ENCODE results near the gene RASSF7. TPM values are rescaled to one million over a fixed set of nuclear protein-coding genes. Genes with fewer than 3 reads are reported as not detected.
"Not testable (repeated sequence)": the region's sequence is repeated elsewhere in the genome, so short reads cannot be mapped to it uniquely, and the experiment has no call there.

RASSF7 gene
- polyA plus RNA-seq, 1 of the 3 experiments (the other 2 are of a cell fraction) = 19.8 TPM

DNA sequence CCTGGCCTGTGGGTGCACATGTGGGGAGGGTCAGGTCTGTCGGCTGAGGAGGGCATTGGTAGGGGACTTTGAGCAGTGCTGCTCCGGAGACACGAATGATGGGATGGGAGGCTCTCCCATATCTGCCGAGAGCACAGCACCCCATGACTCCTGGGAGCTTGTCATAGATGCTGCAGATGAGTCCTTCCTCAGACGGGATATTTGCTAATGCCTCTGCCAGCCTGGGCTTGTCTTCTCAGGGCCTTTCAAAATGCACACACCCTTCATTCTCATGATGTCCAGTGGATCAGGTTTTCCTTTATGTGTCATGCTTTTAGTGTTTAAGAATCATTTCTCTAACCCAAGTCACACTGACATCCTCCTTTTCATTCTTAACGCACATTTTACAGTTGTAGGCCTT lies 45.6 kb upstream of the RASSF7 start (continued):
- TF ChIP-seq, protein P1, sequence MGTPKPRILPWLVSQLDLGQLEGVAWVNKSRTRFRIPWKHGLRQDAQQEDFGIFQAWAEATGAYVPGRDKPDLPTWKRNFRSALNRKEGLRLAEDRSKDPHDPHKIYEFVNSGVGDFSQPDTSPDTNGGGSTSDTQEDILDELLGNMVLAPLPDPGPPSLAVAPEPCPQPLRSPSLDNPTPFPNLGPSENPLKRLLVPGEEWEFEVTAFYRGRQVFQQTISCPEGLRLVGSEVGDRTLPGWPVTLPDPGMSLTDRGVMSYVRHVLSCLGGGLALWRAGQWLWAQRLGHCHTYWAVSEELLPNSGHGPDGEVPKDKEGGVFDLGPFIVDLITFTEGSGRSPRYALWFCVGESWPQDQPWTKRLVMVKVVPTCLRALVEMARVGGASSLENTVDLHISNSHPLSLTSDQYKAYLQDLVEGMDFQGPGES (IDR thresholded peaks at IDR 0.05; ENCODE audit: low read depth, low read length) = no peak
- no peak for TF ChIP-seq RFX5 (IDR thresholded peaks at IDR 0.05; ENCODE audit: low read length)

DNA sequence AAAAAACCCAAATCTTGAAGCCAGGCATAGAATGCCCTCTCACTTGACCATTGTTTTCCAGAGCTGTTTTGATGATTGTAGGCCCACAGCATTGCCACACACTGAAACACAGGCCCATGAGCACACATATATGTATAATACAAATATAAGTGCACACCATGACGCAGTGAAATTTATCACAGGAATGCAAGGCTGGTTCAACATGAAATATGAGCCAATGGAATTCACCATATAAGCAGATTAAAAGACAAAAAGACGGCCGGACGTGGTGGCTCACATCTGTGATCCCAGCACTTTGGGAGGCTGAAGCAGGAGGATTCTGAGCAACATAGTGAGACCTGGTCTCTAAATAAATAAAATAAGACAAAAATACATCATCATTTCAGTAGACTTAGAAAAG lies 44.4 kb upstream of the RASSF7 start:
- CTCF ChIA-PET = no interaction called here

DNA sequence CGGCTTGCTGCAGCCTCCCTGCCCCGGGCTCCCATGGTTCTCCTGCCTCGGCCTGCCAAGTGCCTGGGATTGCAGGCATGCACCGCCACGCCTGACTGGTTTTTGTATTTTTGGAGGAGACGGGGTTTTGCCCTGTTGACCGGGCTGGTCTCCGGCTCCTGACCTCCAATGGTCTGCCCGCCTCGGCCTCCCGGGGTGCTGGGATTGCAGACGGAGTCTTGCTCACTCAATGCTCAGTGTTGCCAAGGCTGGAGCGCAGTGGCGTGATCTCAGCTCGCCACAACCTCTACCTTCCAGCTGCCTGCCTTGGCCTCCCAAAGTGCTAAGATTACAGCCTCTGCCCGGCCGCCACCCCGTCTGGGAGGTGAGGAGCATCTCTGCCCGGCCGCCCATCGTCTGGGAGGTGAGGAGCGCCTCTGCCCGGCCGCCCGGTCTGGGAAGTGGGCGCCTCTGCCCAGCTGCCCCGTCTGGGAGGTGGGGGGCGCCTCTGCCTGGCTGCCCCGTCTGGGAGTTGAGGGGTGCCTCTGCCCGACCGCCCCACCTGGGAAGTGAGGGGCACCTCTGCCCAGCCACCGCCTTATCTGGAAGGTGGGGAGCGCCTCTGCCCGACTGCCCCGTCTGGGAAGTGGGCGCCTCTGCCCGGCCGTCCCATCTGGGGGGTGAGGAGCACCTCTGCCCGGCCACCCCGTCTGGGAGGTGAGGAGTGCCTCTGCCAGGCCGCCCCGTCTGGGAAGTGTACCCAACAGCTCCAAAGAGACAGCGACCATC lies 43.7 kb upstream of the RASSF7 start:
- H3F3A ChIP-seq (replicated peaks; ENCODE audit: insufficient read depth); H2AFZ ChIP-seq (ENCODE audit: low read depth); H3K4me2 ChIP-seq; H3K9me3 ChIP-seq; H3K9me2 ChIP-seq; POLR2A ChIA-PET; H4K20me1 ChIP-seq (ENCODE audit: insufficient read depth); DNase-seq; H3K79me2 ChIP-seq (ENCODE audit: insufficient read depth); H3K4me3 ChIP-seq (ENCODE audit: low read depth in 2 of 2, low read length in 1 of 2); H3K4me1 ChIP-seq (ENCODE audit: control insufficient read depth in 1 of 2, insufficient read depth in 2 of 2, low read depth in 1 of 2, low read length in 1 of 2); H3K27ac ChIP-seq (ENCODE audit: low read depth in 2 of 2, low read length in 1 of 2); H3K9ac ChIP-seq; H3K27me3 ChIP-seq (ENCODE audit: insufficient read depth): not testable (repeated sequence)
- 93% methylated on average over 24 of the region's 43 CpGs for whole genome bisulfite sequencing (ENCODE audit: low lambda C conversion rate)
- H3K36me3 ChIP-seq (replicated peaks in 1 of 2; ENCODE audit: control insufficient read depth in 1 of 2, insufficient read depth in 2 of 2, low read length in 1 of 2) = peaks cover 0 to 19% of the 10 kb centered on the region in 2 experiments
- CTCF ChIA-PET = interaction anchor here (1.1 kb wide), 1 partner anchor 74 kb away, joined by 3 read pairs; no protein-coding TSS in a partner anchor

More for the DNA sequence above, 44.4 kb upstream of the RASSF7 start:
- Histone ChIP-seq H3K4me3 (ENCODE audit: low read depth in 2 of 2, low read length in 1 of 2) (no peak overlapping the region), H3K36me3 (replicated peaks in 1 of 2; ENCODE audit: control insufficient read depth in 1 of 2, insufficient read depth in 2 of 2, low read length in 1 of 2) (peaks cover 0 to 20% of the 10 kb centered on the region in 2 experiments), H3F3A (replicated peaks; ENCODE audit: insufficient read depth) (peaks cover 4% of the 10 kb centered on the region), H4K20me1 (ENCODE audit: insufficient read depth) (no peaks in the 10 kb centered on the region), H2AFZ (ENCODE audit: low read depth) (no peak overlapping the region), H3K27me3 (ENCODE audit: insufficient read depth) (no peaks in the 10 kb centered on the region), H3K79me2 (ENCODE audit: insufficient read depth) (no peaks in the 10 kb centered on the region), H3K4me2 (no peak overlapping the region), H3K4me1 (ENCODE audit: control insufficient read depth in 1 of 2, insufficient read depth in 2 of 2, low read depth in 1 of 2, low read length in 1 of 2) (no peaks in the 10 kb centered on the region; a peak in 1 of 4 replicates), H3K9me3 (peaks cover 7% of the 10 kb centered on the region; the same call in 1 of the 2 replicates), H3K9me2 (no peaks in the 10 kb centered on the region), H3K27ac (ENCODE audit: low read depth in 2 of 2, low read length in 1 of 2) (no peak overlapping the region), H3K9ac (no peak overlapping the region)
- POLR2A ChIA-PET = no interaction called here
- DNase-seq = no peak
- TF ChIP-seq, protein P2, sequence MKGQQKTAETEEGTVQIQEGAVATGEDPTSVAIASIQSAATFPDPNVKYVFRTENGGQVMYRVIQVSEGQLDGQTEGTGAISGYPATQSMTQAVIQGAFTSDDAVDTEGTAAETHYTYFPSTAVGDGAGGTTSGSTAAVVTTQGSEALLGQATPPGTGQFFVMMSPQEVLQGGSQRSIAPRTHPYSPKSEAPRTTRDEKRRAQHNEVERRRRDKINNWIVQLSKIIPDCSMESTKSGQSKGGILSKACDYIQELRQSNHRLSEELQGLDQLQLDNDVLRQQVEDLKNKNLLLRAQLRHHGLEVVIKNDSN (IDR thresholded peaks at IDR 0.05; ENCODE audit: borderline replicate concordance, low read depth) = no peak
- no peak for TF ChIP-seq TCF12 (IDR thresholded peaks at IDR 0.05)
- TF ChIP-seq FOXJ3 (CRISPR knock-in tag; IDR thresholded peaks at IDR 0.05) = no peak
- TF ChIP-seq TAF1 (IDR thresholded peaks at IDR 0.05; ENCODE audit: borderline replicate concordance, low read depth, low read length) = no peak
- TF ChIP-seq FOSL2 (IDR thresholded peaks at IDR 0.05; ENCODE audit: borderline replicate concordance, low read depth) = no peak
- TF ChIP-seq, protein P3, sequence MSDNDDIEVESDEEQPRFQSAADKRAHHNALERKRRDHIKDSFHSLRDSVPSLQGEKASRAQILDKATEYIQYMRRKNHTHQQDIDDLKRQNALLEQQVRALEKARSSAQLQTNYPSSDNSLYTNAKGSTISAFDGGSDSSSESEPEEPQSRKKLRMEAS (IDR thresholded peaks at IDR 0.05; ENCODE audit: low read depth) = no peak
- TF ChIP-seq RFX5 (IDR thresholded peaks at IDR 0.05; ENCODE audit: low read length) = no peak
- TF ChIP-seq, protein P4, sequence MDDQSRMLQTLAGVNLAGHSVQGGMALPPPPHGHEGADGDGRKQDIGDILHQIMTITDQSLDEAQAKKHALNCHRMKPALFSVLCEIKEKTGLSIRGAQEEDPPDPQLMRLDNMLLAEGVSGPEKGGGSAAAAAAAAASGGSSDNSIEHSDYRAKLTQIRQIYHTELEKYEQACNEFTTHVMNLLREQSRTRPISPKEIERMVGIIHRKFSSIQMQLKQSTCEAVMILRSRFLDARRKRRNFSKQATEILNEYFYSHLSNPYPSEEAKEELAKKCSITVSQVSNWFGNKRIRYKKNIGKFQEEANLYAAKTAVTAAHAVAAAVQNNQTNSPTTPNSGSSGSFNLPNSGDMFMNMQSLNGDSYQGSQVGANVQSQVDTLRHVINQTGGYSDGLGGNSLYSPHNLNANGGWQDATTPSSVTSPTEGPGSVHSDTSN (IDR thresholded peaks at IDR 0.05) = no peak
- no peak for TF ChIP-seq JUND (IDR thresholded peaks at IDR 0.05)
- TF ChIP-seq, protein P5, sequence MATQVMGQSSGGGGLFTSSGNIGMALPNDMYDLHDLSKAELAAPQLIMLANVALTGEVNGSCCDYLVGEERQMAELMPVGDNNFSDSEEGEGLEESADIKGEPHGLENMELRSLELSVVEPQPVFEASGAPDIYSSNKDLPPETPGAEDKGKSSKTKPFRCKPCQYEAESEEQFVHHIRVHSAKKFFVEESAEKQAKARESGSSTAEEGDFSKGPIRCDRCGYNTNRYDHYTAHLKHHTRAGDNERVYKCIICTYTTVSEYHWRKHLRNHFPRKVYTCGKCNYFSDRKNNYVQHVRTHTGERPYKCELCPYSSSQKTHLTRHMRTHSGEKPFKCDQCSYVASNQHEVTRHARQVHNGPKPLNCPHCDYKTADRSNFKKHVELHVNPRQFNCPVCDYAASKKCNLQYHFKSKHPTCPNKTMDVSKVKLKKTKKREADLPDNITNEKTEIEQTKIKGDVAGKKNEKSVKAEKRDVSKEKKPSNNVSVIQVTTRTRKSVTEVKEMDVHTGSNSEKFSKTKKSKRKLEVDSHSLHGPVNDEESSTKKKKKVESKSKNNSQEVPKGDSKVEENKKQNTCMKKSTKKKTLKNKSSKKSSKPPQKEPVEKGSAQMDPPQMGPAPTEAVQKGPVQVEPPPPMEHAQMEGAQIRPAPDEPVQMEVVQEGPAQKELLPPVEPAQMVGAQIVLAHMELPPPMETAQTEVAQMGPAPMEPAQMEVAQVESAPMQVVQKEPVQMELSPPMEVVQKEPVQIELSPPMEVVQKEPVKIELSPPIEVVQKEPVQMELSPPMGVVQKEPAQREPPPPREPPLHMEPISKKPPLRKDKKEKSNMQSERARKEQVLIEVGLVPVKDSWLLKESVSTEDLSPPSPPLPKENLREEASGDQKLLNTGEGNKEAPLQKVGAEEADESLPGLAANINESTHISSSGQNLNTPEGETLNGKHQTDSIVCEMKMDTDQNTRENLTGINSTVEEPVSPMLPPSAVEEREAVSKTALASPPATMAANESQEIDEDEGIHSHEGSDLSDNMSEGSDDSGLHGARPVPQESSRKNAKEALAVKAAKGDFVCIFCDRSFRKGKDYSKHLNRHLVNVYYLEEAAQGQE (IDR thresholded peaks at IDR 0.05; ENCODE audit: low read depth, low read length) = no peak
- no peak for TF ChIP-seq EP300 (IDR thresholded peaks at IDR 0.05; ENCODE audit: borderline replicate concordance in 1 of 2, low read depth in 1 of 2, low read length in 1 of 2)
- no peak for TF ChIP-seq SMC3 (IDR thresholded peaks at IDR 0.05; ENCODE audit: low read depth, low read length)
- no peak for TF ChIP-seq MEF2A (IDR thresholded peaks at IDR 0.05; ENCODE audit: borderline replicate concordance, low read depth)
- TF ChIP-seq FOXM1 (IDR thresholded peaks at IDR 0.05; ENCODE audit: low read depth) = no peak
- no peak for TF ChIP-seq GABPA (IDR thresholded peaks at IDR 0.05; ENCODE audit: low read depth)
- no peak for TF ChIP-seq RXRA (IDR thresholded peaks at IDR 0.05; ENCODE audit: borderline replicate concordance, low read depth)
- no peak for TF ChIP-seq GATA2 (CRISPR knock-in tag; IDR thresholded peaks at IDR 0.05)
- TF ChIP-seq ELF1 (IDR thresholded peaks at IDR 0.05) = no peak
- TF ChIP-seq, protein P1 (IDR thresholded peaks at IDR 0.05; ENCODE audit: low read depth, low read length) = no peak
- 96% methylated on average over 4 of the region's 4 CpGs for WGBS (ENCODE audit: low lambda C conversion rate)
